NK-92 treated with Interleukin-12 subunit alpha and Interleukin-12 subunit beta, amount 100 ng/mL, for 24 hours (cell line): ENCODE measurements around the gene SH2D6.
"Not testable (repeated sequence)": the region's sequence is repeated elsewhere in the genome, so short reads cannot be mapped to it uniquely, and the experiment has no call there.

ENCODE experiments used
- DNase-seq: peaks from one replicate; lab custom pipeline; 2025; lab: John Stamatoyannopoulos, UW

SH2D6 gene

DNA sequence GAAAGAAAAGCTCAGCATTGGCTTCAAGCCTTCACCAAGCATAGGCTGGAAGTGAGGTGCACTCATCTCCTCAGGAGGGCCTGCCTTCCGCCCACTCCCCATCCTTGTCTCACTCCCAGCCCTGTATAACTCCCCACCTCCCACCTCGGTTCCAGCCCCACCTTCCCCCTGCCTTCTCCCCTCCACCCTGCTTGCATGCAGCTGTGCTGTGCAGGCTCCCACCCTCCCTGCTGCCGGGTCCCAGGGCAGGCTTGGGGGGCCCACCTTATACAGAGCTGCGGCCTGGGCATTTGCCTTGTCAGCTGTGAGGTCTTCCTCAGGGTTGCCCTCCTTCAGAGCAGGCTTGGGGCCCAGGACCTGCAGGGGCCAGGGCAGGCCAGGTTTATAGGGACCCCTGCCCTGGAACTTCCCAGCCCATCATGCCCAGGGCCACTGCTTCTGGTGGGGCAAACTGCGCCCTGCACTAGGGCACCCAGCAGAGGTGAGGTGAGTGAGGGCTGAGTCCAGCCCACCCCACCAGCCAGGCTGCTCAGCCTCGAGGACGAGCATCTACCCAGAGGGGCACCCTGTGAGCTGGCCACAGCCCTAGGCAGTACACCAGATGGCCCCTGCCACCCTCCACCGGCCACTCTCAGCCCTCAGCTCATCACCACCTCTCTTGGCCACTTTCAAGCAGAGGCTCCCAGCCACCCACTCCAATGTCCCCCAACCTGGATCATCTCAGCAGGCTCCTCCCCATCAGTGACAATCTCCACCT lies 19.9 kb upstream of the SH2D6 start:
- no peak for DNase-seq

- DNase-seq, result no peak
These were observed 19.4 kb upstream of the SH2D6 start for GRCh38 chr2:85399183-85399455.

GRCh38 chr2:85400023-85400422 lies 18.5 kb upstream of the SH2D6 start:
- DNase-seq, result no peak

DNA sequence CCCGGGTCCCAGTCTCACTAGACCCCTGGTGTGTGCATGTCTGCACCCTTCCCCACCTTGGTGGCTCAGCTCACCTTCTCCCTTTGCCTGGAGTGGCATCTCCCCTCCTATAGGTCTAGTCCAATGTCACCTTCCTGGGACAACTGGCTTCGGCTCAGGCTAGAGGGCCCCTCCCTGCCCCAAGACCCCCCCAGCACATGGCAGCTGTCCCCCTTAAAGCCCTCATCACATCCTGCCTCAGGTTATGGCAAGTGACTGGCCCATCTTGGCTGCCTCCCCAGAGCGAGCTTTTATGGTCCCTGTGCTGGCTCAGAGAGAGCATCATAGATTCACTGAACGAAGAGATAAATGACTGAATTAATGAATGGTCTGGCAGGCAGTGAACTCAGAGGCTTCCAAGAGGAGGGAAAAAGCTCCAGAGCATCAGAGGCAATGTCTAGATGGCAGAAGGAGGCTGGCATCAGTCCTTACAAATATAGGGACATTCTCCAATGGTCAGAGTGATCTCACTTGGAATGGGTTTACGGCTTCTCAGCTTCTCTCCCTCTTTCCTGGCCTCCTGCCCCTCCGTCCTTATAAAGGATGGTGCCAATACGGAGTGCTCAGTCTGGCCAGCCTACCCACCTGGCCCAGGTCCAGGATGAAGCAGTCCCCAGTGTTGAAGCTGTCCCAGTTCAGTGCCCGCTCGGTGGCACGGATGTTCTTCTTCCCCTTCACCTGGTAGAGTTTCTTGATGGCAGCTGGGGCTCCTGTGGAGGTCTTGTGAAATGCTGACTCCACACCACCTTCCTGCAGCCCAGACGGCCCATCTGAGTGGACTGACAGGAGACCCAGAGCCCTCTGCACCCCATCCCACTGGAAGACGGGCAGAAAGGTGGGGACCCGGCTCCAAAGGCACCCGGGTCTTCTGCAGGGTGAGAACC lies 17.7 kb upstream of the SH2D6 start:
- DNase-seq, result no peak

GRCh38 chr2:85401464-85401805 lies 17.1 kb upstream of the SH2D6 start:
- no peak for DNase-seq

- DNase-seq, result no peak
These were observed 16.7 kb upstream of the SH2D6 start for GRCh38 chr2:85401844-85402243.

DNA sequence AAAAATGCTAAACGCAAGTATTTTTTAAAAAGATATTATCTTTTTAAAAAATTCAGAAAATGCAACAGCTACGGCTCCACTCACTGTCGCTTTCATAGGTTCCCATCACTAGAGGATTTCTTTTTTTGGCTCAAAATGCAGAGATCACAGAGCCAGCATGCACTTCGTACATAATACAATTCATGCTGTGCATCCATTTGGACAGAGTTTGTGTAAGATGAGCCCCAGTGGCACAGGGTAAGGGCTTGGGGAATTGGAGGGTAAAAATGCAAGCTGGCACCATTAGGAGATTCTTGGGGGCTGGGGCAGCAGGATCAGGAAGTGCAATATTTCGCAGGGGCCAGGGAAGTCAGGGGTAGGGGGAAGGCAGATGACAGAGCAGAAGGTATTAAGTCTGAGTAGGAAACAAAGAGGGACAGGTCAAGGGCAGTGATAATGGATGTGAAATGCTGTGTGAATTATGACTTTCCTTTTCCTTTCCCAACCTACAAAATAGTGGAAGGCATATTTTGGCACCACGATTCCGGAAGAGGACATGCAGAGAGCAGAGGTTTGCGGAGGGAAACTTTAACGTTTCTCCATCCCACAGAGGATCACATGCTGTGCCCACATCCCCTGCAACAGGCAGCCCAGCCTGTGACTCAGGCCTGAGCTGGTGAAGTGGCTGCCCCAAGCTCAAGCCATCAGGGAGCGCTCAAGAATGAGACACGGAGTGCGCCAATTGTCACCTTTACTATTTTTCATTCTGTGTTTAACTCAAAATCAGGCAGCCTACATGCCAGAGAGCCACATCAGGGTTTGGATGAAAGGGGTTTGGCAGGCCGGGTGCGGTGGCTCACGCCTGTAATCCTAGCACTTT lies 13.1 kb upstream of the SH2D6 start:
- no peak for DNase-seq

DNA sequence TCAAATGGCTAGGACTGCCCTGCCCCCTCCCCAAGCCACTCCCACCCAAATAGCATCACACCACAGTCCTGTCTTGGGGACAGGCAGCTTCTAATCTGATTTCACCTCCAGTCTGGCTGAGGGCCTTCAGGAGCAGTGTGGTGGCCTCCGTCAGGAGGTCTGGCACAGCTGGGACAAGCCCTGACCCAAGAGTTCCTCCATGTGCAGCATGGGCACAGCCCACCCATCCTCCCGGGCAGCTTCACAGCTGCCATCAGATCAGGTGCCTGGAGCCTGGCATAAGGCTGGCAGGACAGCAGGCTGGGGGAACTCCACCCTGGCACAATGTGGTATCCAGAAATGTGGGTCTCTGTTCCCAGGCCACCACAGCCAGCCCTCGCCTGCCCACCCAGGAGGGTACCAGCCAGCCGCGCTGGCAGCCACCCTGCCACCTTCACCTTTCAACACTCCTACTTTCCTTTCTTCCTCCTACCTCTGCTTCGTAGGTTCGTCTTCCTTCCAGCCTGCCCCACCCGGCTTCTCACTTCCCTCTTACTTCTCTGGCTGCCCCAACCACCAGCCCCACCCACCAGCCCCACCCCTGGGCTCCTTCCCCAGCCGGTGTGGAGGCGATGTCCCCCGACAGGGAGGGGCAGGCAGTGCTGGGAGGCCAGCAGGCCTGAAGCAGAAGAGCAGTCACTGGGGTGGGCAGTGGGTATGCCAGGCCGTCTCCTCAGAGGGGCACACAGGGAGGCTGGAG lies 8.5 kb upstream of the SH2D6 start, which contains the start of gene CAPG:
Gene CAPG (minus strand): TSS at position 522 of the 739 bp plus-strand sequence. CDS start 8,221 bp downstream, outside the sequence.
- no peak for DNase-seq

GRCh38 chr2:85410584-85411404 lies 7.7 kb upstream of the SH2D6 start:
- no peak for DNase-seq

GRCh38 chr2:85411405-85411748 lies 7.1 kb upstream of the SH2D6 start:
- DNase-seq, result no peak

DNA sequence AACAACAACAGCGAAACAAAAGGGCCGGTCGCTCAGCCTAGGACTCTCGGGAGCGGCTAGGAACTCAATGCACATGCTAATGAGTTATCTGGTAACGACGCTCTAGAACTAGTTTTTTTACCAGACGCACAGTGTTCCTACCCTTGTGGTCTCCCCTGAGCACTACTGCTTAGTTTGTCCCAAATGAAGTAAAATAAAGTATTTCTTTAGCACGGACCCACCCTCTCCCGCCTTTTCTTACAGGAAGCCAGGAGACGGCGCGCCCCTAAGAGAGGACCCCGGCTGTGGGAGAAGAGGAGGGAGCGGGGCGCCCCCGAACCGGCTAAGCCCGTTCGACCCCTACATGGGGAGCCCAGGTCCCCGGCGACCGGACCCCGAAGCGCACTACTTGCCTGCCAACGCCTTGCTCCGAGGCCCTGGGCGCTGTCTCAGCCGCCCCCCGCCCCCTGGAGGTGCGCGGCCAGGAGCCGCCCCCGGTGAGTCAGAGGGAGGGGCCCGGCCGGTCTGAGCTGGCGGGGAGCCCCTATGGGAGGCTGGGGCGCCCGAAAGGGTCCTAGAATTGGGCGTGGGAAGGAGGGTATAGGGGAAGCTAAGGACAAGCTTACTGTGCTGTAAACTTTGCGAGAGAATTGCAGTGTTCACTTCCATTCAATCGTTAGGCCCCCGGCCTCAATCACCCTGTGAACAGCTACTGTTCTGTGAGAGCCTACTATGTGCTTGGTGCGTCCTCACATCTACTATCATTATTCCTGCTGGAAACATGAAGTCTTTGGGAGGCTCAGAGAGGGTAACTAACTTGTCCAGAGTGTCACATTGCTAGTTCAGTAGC lies 4.7 kb upstream of the SH2D6 start:
- no peak for DNase-seq

DNA sequence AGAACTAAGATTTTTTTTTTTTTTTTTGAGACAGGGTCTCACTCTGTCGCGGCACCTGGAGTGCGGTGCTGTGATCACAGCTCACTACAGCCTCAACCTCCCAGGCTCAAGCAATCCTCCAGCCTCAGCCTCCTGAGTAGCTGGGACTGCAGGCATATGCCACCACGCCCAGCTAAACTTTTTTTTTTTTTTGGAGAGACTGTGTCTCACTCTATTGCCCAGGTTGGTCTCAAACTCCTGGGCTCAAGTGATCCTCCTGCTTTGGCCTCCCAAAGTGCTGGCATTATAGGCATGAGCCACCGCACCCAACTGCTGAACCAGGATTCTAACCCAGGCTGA lies 4.1 kb upstream of the SH2D6 start:
- not testable (repeated sequence) for DNase-seq

GRCh38 chr2:85414761-85415553 lies 3.6 kb upstream of the SH2D6 start:
- DNase-seq, result no peak

- no peak for DNase-seq
These were observed 2.4 kb upstream of the SH2D6 start for GRCh38 chr2:85415980-85416650.

GRCh38 chr2:85419009-85419675 lies 628 bp downstream of the SH2D6 start:
- DNase-seq, result no peak

GRCh38 chr2:85420536-85421259 lies 2.2 kb downstream of the SH2D6 start:
- peak; percentile 71 for DNase-seq

GRCh38 chr2:85421260-85422071 lies 3.0 kb downstream of the SH2D6 start:
- DNase-seq, result no peak
